ENCODE data around the gene LSAMP.

The LSAMP gene

GRCh38 chr3:116470605-116471197, 25.4 kb upstream of the LSAMP start:
- DNase-seq (ENCODE audit: low read depth), result no peak
- TF ChIP-seq CTCF (conservative IDR thresholded peaks at IDR 0.05; ENCODE audit: low read depth, low read length), result no peak
- H3K4me3 ChIP-seq (ENCODE audit: low read length), result no peak overlapping the region

- no peak for TF ChIP-seq CTCF (conservative IDR thresholded peaks at IDR 0.05; ENCODE audit: low read depth, low read length)
- H3K4me3 ChIP-seq (ENCODE audit: low read length), result no peak overlapping the region
- DNase-seq (ENCODE audit: low read depth), result no peak
These were observed 24.3 kb upstream of the LSAMP start for GRCh38 chr3:116469546-116469945.

- TF ChIP-seq CTCF (conservative IDR thresholded peaks at IDR 0.05; ENCODE audit: low read depth, low read length), result no peak
- no peak for DNase-seq (ENCODE audit: low read depth)
- no peak overlapping the region for H3K4me3 ChIP-seq (ENCODE audit: low read length)
These were observed 19.1 kb upstream of the LSAMP start for GRCh38 chr3:116464276-116464798.

GRCh38 chr3:116453666-116454346, 8.5 kb upstream of the LSAMP start:
- H3K4me3 ChIP-seq (ENCODE audit: low read length), result no peak overlapping the region
- no peak for DNase-seq (ENCODE audit: low read depth)

GRCh38 chr3:116449546-116450350, 4.5 kb upstream of the LSAMP start:
- TF ChIP-seq CTCF (conservative IDR thresholded peaks at IDR 0.05; ENCODE audit: low read depth, low read length), result no peak
- DNase-seq (ENCODE audit: low read depth), result no peak
- H3K4me3 ChIP-seq (ENCODE audit: low read length), result no peak overlapping the region

More at GRCh38 chr3:116453666-116454346, 8.5 kb upstream of the LSAMP start:
- peak; percentile 47 for TF ChIP-seq CTCF (conservative IDR thresholded peaks at IDR 0.05; ENCODE audit: low read depth, low read length)

GRCh38 chr3:116445990-116446389, 703 bp upstream of the LSAMP start:
- no peak for TF ChIP-seq CTCF (conservative IDR thresholded peaks at IDR 0.05; ENCODE audit: low read depth, low read length)
- peak; percentile 55 for DNase-seq (ENCODE audit: low read depth)

More at GRCh38 chr3:116445990-116446389, 703 bp upstream of the LSAMP start:
- H3K4me3 ChIP-seq (ENCODE audit: low read length), result no peak overlapping the region

Measured in retinal pigment epithelial cell (primary cell).